SK-N-SH treated with all-trans-retinoic acid at 6 μM for 48 hours (cell line): Measurements from ENCODE around the gene DNAH8.

Experiments used
- ATAC-seq: fragments of 200-7000 bp; cut with Tn5 transposase; 3 replicates; pipeline ENCODE4 v1.9.1; 2020; ENCODE audit warnings: mild to moderate bottlenecking, moderate library complexity
- ARNTL ChIP-seq: fragments of 450-650 bp; formaldehyde crosslinking; IDR thresholded peaks from 2 replicates; pipeline ENCODE4 v1.5.0; 2020; ENCODE audit warnings: low read depth, mild to moderate bottlenecking, moderate library complexity, borderline replicate concordance
- BACH2 ChIP-seq: fragments of 250-450 bp; sonication (Bioruptor Pico); IDR thresholded peaks from 2 replicates; pipeline ENCODE4 v1.9.0; 2021; ENCODE audit warnings: mild to moderate bottlenecking, borderline replicate concordance
- CSDC2 ChIP-seq: fragments of 250-450 bp; sonication (Bioruptor Pico); IDR thresholded peaks from 2 replicates; pipeline ENCODE4 v1.5.0; 2020; ENCODE audit warnings: mild to moderate bottlenecking, moderate library complexity
- ESRRG ChIP-seq: fragments of 250-450 bp; sonication (Bioruptor Pico); IDR thresholded peaks from 2 replicates; pipeline ENCODE4 v1.6.1; 2021; ENCODE audit warnings: mild to moderate bottlenecking
- GLIS3 ChIP-seq: fragments of 250-450 bp; sonication (Bioruptor Pico); IDR thresholded peaks from 2 replicates; pipeline ENCODE4 v1.5.0; 2020; ENCODE audit warnings: mild to moderate bottlenecking, moderate library complexity
- ISL1 ChIP-seq: fragments of 250-450 bp; sonication (Bioruptor Pico); IDR thresholded peaks from 2 replicates; pipeline ENCODE4 v2.1.2; 2022; ENCODE audit warnings: mild to moderate bottlenecking, moderate library complexity
- PPARA ChIP-seq: fragments of 250-450 bp; sonication (Bioruptor Pico); IDR thresholded peaks from 2 replicates; pipeline ENCODE4 v1.5.0; 2020; ENCODE audit warnings: mild to moderate bottlenecking, borderline replicate concordance
- RARB ChIP-seq: fragments of 250-450 bp; sonication (Bioruptor Pico); IDR thresholded peaks from 2 replicates; pipeline ENCODE4 v1.8.0; 2021; ENCODE audit warnings: mild to moderate bottlenecking, moderate library complexity
- TCF4 ChIP-seq: fragments of 250-450 bp; sonication (Bioruptor Pico); IDR thresholded peaks from 2 replicates; pipeline ENCODE4 v1.8.0; 2021; ENCODE audit warnings: mild to moderate bottlenecking, moderate library complexity, borderline replicate concordance
- TOX ChIP-seq: fragments of 250-450 bp; sonication (Bioruptor Pico); IDR thresholded peaks from 2 replicates; pipeline ENCODE4 v1.8.0; 2021; ENCODE audit warnings: mild to moderate bottlenecking, moderate library complexity, borderline replicate concordance
- ZC3H10 ChIP-seq: fragments of 250-450 bp; sonication (Bioruptor Pico); IDR thresholded peaks from 2 replicates; pipeline ENCODE4 v1.5.1; 2021; ENCODE audit warnings: mild to moderate bottlenecking, moderate library complexity
- ZFP3 ChIP-seq: fragments of 250-450 bp; sonication (Bioruptor Pico); IDR thresholded peaks from 2 replicates; pipeline ENCODE4 v1.5.0; 2020; ENCODE audit warnings: mild to moderate bottlenecking, moderate library complexity
- ZFP30 ChIP-seq: fragments of 450-650 bp; formaldehyde crosslinking; IDR thresholded peaks from 2 replicates; pipeline ENCODE4 v1.5.0; 2022; ENCODE audit warnings: mild to moderate bottlenecking, moderate library complexity
- ZNF565 ChIP-seq: fragments of 450-650 bp; formaldehyde crosslinking; conservative IDR thresholded peaks from 2 replicates; pipeline ENCODE4 v1.5.0; 2020; ENCODE audit warnings: low read depth, mild to moderate bottlenecking, moderate library complexity
- TF ChIP-seq, protein P1 (sequence below): fragments of 250-450 bp; sonication (Bioruptor Pico); IDR thresholded peaks from 2 replicates; pipeline ENCODE4 v1.5.1; 2021; ENCODE audit warnings: mild to moderate bottlenecking, moderate library complexity
- TF ChIP-seq, protein P2 (sequence below): fragments of 250-450 bp; sonication (Bioruptor Pico); IDR thresholded peaks from 2 replicates; pipeline ENCODE4 v1.8.0; 2021; ENCODE audit warnings: low read depth, mild to moderate bottlenecking, moderate library complexity, borderline replicate concordance
- TF ChIP-seq, protein P3 (sequence below): fragments of 250-450 bp; sonication (Bioruptor Pico); IDR thresholded peaks from 2 replicates; pipeline ENCODE4 v1.5.0; 2020; ENCODE audit warnings: mild to moderate bottlenecking, moderate library complexity
- TF ChIP-seq, protein P4 (sequence below): fragments of 250-450 bp; sonication (Bioruptor Pico); IDR thresholded peaks from 2 replicates; pipeline ENCODE4 v1.5.1; 2020; ENCODE audit warnings: low read depth, mild to moderate bottlenecking, moderate library complexity
- TF ChIP-seq, protein P5 (sequence below): fragments of 250-450 bp; sonication (Bioruptor Pico); IDR thresholded peaks from 2 replicates; pipeline ENCODE4 v1.8.0; 2020; ENCODE audit warnings: mild to moderate bottlenecking, moderate library complexity, borderline replicate concordance

Gene DNAH8

DNA sequence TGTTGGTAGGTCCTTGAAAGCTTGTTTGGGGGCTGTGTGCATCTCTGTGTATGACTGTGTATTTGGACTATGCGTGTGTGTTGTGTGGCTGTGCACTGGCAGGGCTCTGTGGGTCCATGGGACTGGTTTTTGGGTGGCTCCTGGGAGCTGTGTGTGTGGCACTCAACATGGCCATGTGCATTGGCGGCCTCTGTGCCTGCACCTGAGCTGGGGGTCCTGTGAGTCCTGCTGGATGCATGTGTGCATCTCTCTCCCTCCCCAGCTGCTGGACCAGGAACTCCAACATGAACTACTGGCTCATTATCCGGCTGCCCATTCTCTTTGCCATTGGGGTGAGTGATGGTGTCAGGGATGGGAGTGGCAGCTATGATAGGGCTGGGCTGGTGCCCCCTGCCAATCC lies 363.6 kb downstream of the DNAH8 start:
- TF ChIP-seq ARNTL (CRISPR knock-in tag): no peak
- TF ChIP-seq PPARA (CRISPR knock-in tag): no peak
- TF ChIP-seq GLIS3 (CRISPR knock-in tag): no peak
- TF ChIP-seq ESRRG (CRISPR knock-in tag): no peak
- TF ChIP-seq, protein P1, sequence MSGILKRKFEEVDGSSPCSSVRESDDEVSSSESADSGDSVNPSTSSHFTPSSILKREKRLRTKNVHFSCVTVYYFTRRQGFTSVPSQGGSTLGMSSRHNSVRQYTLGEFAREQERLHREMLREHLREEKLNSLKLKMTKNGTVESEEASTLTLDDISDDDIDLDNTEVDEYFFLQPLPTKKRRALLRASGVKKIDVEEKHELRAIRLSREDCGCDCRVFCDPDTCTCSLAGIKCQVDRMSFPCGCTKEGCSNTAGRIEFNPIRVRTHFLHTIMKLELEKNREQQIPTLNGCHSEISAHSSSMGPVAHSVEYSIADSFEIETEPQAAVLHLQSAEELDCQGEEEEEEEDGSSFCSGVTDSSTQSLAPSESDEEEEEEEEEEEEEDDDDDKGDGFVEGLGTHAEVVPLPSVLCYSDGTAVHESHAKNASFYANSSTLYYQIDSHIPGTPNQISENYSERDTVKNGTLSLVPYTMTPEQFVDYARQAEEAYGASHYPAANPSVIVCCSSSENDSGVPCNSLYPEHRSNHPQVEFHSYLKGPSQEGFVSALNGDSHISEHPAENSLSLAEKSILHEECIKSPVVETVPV: no peak
- TF ChIP-seq, protein P2, sequence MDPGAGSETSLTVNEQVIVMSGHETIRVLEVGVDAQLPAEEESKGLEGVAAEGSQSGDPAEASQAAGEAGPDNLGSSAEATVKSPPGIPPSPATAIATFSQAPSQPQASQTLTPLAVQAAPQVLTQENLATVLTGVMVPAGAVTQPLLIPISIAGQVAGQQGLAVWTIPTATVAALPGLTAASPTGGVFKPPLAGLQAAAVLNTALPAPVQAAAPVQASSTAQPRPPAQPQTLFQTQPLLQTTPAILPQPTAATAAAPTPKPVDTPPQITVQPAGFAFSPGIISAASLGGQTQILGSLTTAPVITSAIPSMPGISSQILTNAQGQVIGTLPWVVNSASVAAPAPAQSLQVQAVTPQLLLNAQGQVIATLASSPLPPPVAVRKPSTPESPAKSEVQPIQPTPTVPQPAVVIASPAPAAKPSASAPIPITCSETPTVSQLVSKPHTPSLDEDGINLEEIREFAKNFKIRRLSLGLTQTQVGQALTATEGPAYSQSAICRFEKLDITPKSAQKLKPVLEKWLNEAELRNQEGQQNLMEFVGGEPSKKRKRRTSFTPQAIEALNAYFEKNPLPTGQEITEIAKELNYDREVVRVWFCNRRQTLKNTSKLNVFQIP (CRISPR knock-in tag): no peak
- TF ChIP-seq BACH2 (CRISPR knock-in tag): no peak
- TF ChIP-seq, protein P3, sequence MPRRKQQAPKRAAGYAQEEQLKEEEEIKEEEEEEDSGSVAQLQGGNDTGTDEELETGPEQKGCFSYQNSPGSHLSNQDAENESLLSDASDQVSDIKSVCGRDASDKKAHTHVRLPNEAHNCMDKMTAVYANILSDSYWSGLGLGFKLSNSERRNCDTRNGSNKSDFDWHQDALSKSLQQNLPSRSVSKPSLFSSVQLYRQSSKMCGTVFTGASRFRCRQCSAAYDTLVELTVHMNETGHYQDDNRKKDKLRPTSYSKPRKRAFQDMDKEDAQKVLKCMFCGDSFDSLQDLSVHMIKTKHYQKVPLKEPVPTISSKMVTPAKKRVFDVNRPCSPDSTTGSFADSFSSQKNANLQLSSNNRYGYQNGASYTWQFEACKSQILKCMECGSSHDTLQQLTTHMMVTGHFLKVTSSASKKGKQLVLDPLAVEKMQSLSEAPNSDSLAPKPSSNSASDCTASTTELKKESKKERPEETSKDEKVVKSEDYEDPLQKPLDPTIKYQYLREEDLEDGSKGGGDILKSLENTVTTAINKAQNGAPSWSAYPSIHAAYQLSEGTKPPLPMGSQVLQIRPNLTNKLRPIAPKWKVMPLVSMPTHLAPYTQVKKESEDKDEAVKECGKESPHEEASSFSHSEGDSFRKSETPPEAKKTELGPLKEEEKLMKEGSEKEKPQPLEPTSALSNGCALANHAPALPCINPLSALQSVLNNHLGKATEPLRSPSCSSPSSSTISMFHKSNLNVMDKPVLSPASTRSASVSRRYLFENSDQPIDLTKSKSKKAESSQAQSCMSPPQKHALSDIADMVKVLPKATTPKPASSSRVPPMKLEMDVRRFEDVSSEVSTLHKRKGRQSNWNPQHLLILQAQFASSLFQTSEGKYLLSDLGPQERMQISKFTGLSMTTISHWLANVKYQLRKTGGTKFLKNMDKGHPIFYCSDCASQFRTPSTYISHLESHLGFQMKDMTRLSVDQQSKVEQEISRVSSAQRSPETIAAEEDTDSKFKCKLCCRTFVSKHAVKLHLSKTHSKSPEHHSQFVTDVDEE (CRISPR knock-in tag): no peak
- TF ChIP-seq ZC3H10 (CRISPR knock-in tag): no peak
- TF ChIP-seq, protein P4, sequence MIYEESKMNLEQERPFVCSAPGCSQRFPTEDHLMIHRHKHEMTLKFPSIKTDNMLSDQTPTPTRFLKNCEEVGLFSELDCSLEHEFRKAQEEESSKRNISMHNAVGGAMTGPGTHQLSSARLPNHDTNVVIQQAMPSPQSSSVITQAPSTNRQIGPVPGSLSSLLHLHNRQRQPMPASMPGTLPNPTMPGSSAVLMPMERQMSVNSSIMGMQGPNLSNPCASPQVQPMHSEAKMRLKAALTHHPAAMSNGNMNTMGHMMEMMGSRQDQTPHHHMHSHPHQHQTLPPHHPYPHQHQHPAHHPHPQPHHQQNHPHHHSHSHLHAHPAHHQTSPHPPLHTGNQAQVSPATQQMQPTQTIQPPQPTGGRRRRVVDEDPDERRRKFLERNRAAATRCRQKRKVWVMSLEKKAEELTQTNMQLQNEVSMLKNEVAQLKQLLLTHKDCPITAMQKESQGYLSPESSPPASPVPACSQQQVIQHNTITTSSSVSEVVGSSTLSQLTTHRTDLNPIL: no peak
- no peak for TF ChIP-seq CSDC2 (CRISPR knock-in tag)
- no peak for TF ChIP-seq TOX (CRISPR knock-in tag)
- no peak for TF ChIP-seq ZNF565 (CRISPR knock-in tag)
- TF ChIP-seq ZFP30 (CRISPR knock-in tag): no peak
- TF ChIP-seq ZFP3 (CRISPR knock-in tag): no peak
- TF ChIP-seq, protein P5, sequence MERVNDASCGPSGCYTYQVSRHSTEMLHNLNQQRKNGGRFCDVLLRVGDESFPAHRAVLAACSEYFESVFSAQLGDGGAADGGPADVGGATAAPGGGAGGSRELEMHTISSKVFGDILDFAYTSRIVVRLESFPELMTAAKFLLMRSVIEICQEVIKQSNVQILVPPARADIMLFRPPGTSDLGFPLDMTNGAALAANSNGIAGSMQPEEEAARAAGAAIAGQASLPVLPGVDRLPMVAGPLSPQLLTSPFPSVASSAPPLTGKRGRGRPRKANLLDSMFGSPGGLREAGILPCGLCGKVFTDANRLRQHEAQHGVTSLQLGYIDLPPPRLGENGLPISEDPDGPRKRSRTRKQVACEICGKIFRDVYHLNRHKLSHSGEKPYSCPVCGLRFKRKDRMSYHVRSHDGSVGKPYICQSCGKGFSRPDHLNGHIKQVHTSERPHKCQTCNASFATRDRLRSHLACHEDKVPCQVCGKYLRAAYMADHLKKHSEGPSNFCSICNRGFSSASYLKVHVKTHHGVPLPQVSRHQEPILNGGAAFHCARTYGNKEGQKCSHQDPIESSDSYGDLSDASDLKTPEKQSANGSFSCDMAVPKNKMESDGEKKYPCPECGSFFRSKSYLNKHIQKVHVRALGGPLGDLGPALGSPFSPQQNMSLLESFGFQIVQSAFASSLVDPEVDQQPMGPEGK (CRISPR knock-in tag): no peak
- TF ChIP-seq RARB (CRISPR knock-in tag): no peak
- no peak for TF ChIP-seq TCF4 (CRISPR knock-in tag)
- TF ChIP-seq ISL1 (CRISPR knock-in tag): no peak
- no peak for ATAC-seq

DNA sequence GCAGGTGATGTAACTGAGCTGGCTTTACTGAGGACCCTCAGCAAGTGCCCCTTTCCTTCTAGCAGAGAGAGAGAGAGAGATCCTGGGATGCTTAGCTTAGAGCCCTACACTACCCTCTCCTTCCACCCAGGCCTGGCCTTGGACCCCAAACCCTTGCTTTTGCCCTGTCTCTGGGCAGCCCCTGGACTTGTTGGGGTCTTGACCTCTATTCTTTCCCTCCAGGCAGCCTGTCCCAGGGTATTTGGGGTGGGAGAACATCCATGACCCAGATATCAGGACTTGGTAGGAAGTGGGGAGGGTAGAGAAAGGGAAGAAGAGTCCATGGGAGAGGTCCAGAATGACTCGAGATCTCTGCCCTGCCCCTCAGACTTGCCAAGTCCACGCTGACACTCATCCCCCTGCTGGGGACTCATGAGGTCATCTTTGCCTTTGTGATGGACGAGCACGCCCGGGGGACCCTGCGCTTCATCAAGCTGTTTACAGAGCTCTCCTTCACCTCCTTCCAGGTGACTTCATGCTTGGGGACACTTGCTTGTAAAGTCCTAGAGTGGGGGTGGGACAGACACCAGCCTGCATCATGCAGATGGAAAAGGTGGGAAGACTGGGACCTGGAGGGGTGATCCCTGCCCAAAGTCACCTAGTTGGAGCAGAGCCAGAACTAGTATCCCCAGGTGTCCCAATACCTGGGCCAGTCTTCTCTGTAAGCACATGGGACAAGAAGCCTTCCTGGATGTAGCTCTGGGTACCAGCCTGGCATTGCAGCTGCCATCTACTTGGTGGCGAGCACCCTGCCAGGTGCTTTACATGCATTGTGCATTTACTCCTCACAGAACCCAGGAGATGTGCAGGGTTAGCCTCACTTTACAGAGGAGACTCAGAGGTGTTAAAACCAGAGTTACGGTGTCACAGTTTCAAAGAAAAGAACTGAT lies 364.4 kb downstream of the DNAH8 start:
- no peak for TF ChIP-seq PPARA (CRISPR knock-in tag)
- ATAC-seq: no peak
